K562 (cell line): Measurements from ENCODE around the gene CTNNBL1. TPM values are rescaled to one million over a fixed set of nuclear protein-coding genes. Genes with fewer than 3 reads are reported as not detected.

Source experiments
- HMG20A ChIP-seq: fragments of 450-650 bp; formaldehyde crosslinking; conservative IDR thresholded peaks from 2 replicates; pipeline ENCODE4 v1.4.0; 2020; ENCODE audit warnings: mild to moderate bottlenecking, mixed read lengths
- PHB2 ChIP-seq: fragments of 450-650 bp; IDR thresholded peaks from 2 replicates; pipeline ENCODE4 v1.6.1; 2017; ENCODE audit warnings: low read depth
- POLR2A ChIP-seq: fragments of 450-650 bp; conservative IDR thresholded peaks from 2 replicates; pipeline ENCODE4 v1.6.1; 2016
- RBM15 ChIP-seq: fragments of 200-400 bp; formaldehyde crosslinking; IDR thresholded peaks from 2 replicates; pipeline ENCODE4 v1.6.1; 2018; ENCODE audit warnings: mild to moderate bottlenecking, low read length, moderate library complexity; ENCODE audit not compliant: insufficient read depth
- RBM25 ChIP-seq: fragments of 200-400 bp; formaldehyde crosslinking; IDR thresholded peaks from 2 replicates; pipeline ENCODE4 v1.6.1; 2018; ENCODE audit warnings: low read length, low read depth, moderate library complexity; ENCODE audit not compliant: severe bottlenecking
- THRAP3 ChIP-seq: fragments of 450-650 bp; IDR thresholded peaks from 2 replicates; pipeline ENCODE4 v1.6.1; 2016; ENCODE audit warnings: mild to moderate bottlenecking, inconsistent platforms, borderline replicate concordance
- ZNF24 ChIP-seq: fragments of 450-650 bp; IDR thresholded peaks from 2 replicates; pipeline ENCODE4 v1.6.1; 2016
- ZNF436 ChIP-seq: fragments of 250-450, 450-650 bp; sonication (Bioruptor Pico); formaldehyde crosslinking; IDR thresholded peaks from 2 replicates; pipeline ENCODE4 v1.7.0; 2020; ENCODE audit warnings: mild to moderate bottlenecking
- polyA plus RNA-seq, 8 experiments: library from polyadenylated mRNA; depleted of rRNA in 4 of 8; stranded (reverse) in 5 of 8; unstranded in 3 of 8; fragments of >200 nt; fragmentation: Nextera tagmentation in 2 of 8; fragmentation: Illumina TruSeq in 1 of 8; extraction: Ambion mirVana in 2 of 8; extraction: Trizol in 1 of 8; gene quantifications; 2 replicates each; pipeline versions ENCODE4 v1.2.1 to v1.2.3, GENCODE V29; 2011 to 2014; ENCODE audit warnings: inconsistent platforms in 1 of 8, missing spikeins in 1 of 8
- total RNA-seq, 7 experiments: library from RNA; depleted of rRNA in 6 of 7; stranded (reverse); fragments of >200 nt in 6 of 7; fragmentation: Illumina TruSeq in 2 of 7; extraction: Trizol in 2 of 7; gene quantifications; 2 replicates each; pipeline versions ENCODE4 v1.2.1 to v1.2.3, GENCODE V29; 2011 to 2021; ENCODE audit warnings: low replicate concordance in 1 of 7
- TF ChIP-seq, protein P1 (sequence below): fragments of 250-450 bp; sonication (Bioruptor Pico); IDR thresholded peaks from 2 replicates; pipeline ENCODE4 v1.4.0; 2020; ENCODE audit warnings: mild to moderate bottlenecking, moderate library complexity
- TF ChIP-seq, protein P2 (sequence below): fragments of 450-650 bp; formaldehyde crosslinking; IDR thresholded peaks from 2 replicates; pipeline ENCODE4 v1.4.0; 2022; ENCODE audit warnings: missing genetic modification characterization
- TF ChIP-seq, protein P3 (sequence below): fragments of 450-650 bp; IDR thresholded peaks from 2 replicates; pipeline ENCODE4 v1.6.1; 2018; ENCODE audit not compliant: partially characterized antibody
- TF ChIP-seq, protein P4 (sequence below): sonication (generic); formaldehyde crosslinking; IDR thresholded peaks from 2 replicates; pipeline ENCODE4 v1.8.1; 2023; ENCODE audit warnings: mild to moderate bottlenecking, missing genetic modification reagents
- TF ChIP-seq, protein P5 (sequence below), 3 experiments: fragments of 200-800 bp in 1 of 3; sonication (Bioruptor generic) in 1 of 3; sonication (generic) in 1 of 3; formaldehyde crosslinking in 1 of 3; IDR thresholded peaks; 2 replicates each; pipeline versions ENCODE4 v1.6.1 to v1.8.0; 2016 to 2022; ENCODE audit warnings: mild to moderate bottlenecking in 2 of 3, missing compliant biosample characterization in 2 of 3, missing genetic modification characterization in 2 of 3, missing genetic modification reagents in 1 of 3

The CTNNBL1 gene
- total and polyA plus RNA-seq, 9 of the 15 experiments (the other 6 are each of a cell fraction or from before 2014, with no cell fraction given): 32.4 to 85.6 (median 43.6) TPM

DNA sequence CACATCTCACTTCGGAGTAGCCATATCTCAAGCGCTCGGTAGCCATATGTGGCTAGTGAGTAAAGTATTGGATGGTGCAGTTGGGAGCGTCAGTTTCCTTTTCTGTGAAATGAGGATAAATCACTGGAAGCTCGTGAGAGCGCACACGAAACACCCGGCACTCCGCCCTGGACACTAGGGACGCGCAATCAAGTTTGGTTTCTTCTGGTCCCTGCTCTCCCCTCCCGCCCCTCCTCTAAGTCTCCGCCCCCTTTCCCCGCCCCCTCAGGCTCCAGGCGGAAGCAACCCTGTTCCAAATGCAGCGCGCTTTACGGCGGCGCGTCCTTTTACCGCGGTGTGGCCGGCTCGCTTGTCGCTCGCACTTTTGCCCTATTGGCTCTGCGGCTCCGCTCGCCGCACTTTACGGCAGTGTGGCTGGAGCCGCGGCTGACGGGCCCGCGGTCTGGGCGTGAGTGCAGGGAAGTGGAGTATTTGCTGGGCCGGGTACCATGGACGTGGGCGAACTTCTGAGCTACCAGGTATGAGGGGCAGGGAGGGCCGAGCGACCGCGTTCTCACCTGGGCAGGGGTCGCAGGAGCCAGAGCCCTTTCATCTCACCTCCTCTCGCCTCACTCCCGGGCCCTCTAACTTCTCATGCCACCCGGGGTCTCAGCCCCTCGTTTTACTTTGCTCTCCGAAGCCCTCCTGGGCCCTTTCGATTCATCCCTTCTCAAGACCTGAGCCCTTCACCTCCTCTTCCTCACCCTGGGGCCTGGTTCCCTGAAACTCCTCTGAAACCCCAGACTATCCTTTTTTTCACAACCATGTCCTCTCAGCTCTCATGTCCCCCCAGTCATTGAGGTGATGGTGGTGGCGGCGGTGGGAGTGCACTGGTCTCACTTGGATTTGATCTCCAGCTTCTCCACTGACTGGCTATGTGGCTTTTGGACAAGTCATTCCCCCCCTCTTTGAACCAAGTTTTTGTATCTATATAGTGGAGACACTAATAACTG lies at the start of gene CTNNBL1 (continued):
- TF ChIP-seq, protein P1, sequence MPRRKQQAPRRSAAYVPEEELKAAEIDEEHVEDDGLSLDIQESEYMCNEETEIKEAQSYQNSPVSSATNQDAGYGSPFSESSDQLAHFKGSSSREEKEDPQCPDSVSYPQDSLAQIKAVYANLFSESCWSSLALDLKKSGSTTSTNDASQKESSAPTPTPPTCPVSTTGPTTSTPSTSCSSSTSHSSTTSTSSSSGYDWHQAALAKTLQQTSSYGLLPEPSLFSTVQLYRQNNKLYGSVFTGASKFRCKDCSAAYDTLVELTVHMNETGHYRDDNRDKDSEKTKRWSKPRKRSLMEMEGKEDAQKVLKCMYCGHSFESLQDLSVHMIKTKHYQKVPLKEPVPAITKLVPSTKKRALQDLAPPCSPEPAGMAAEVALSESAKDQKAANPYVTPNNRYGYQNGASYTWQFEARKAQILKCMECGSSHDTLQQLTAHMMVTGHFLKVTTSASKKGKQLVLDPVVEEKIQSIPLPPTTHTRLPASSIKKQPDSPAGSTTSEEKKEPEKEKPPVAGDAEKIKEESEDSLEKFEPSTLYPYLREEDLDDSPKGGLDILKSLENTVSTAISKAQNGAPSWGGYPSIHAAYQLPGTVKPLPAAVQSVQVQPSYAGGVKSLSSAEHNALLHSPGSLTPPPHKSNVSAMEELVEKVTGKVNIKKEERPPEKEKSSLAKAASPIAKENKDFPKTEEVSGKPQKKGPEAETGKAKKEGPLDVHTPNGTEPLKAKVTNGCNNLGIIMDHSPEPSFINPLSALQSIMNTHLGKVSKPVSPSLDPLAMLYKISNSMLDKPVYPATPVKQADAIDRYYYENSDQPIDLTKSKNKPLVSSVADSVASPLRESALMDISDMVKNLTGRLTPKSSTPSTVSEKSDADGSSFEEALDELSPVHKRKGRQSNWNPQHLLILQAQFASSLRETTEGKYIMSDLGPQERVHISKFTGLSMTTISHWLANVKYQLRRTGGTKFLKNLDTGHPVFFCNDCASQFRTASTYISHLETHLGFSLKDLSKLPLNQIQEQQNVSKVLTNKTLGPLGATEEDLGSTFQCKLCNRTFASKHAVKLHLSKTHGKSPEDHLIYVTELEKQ (CRISPR knock-in tag): no peak
- TF ChIP-seq RBM15 (no peak), RBM25 (peak; percentile 41), PHB2 (no peak), HMG20A (CRISPR knock-in tag) (no peak), POLR2A (peak; percentile 71), THRAP3 (no peak), ZNF436 (CRISPR knock-in tag) (no peak), ZNF24 (no peak)
- TF ChIP-seq, protein P2, sequence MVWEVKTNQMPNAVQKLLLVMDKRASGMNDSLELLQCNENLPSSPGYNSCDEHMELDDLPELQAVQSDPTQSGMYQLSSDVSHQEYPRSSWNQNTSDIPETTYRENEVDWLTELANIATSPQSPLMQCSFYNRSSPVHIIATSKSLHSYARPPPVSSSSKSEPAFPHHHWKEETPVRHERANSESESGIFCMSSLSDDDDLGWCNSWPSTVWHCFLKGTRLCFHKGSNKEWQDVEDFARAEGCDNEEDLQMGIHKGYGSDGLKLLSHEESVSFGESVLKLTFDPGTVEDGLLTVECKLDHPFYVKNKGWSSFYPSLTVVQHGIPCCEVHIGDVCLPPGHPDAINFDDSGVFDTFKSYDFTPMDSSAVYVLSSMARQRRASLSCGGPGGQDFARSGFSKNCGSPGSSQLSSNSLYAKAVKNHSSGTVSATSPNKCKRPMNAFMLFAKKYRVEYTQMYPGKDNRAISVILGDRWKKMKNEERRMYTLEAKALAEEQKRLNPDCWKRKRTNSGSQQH (CRISPR knock-in tag): no peak
- TF ChIP-seq, protein P3, sequence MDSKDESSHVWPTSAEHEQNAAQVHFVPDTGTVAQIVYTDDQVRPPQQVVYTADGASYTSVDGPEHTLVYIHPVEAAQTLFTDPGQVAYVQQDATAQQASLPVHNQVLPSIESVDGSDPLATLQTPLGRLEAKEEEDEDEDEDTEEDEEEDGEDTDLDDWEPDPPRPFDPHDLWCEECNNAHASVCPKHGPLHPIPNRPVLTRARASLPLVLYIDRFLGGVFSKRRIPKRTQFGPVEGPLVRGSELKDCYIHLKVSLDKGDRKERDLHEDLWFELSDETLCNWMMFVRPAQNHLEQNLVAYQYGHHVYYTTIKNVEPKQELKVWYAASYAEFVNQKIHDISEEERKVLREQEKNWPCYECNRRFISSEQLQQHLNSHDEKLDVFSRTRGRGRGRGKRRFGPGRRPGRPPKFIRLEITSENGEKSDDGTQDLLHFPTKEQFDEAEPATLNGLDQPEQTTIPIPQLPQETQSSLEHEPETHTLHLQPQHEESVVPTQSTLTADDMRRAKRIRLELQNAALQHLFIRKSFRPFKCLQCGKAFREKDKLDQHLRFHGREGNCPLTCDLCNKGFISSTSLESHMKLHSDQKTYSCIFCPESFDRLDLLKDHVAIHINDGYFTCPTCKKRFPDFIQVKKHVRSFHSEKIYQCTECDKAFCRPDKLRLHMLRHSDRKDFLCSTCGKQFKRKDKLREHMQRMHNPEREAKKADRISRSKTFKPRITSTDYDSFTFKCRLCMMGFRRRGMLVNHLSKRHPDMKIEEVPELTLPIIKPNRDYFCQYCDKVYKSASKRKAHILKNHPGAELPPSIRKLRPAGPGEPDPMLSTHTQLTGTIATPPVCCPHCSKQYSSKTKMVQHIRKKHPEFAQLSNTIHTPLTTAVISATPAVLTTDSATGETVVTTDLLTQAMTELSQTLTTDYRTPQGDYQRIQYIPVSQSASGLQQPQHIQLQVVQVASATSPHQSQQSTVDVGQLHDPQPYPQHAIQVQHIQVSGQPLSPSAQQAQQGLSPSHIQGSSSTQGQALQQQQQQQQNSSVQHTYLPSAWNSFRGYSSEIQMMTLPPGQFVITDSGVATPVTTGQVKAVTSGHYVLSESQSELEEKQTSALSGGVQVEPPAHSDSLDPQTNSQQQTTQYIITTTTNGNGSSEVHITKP: peak; percentile 57
- TF ChIP-seq, protein P4, sequence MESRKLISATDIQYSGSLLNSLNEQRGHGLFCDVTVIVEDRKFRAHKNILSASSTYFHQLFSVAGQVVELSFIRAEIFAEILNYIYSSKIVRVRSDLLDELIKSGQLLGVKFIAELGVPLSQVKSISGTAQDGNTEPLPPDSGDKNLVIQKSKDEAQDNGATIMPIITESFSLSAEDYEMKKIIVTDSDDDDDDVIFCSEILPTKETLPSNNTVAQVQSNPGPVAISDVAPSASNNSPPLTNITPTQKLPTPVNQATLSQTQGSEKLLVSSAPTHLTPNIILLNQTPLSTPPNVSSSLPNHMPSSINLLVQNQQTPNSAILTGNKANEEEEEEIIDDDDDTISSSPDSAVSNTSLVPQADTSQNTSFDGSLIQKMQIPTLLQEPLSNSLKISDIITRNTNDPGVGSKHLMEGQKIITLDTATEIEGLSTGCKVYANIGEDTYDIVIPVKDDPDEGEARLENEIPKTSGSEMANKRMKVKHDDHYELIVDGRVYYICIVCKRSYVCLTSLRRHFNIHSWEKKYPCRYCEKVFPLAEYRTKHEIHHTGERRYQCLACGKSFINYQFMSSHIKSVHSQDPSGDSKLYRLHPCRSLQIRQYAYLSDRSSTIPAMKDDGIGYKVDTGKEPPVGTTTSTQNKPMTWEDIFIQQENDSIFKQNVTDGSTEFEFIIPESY: no peak
- TF ChIP-seq, protein P5, sequence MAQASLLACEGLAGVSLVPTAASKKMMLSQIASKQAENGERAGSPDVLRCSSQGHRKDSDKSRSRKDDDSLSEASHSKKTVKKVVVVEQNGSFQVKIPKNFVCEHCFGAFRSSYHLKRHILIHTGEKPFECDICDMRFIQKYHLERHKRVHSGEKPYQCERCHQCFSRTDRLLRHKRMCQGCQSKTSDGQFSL (CRISPR knock-in tag; IDR thresholded peaks at IDR 0.05): no peak
- TF ChIP-seq, protein P5 (tag; IDR thresholded peaks at IDR 0.05): no peak
